ENCODE data around the gene DLG2.

Gene DLG2

GRCh38 chr11:84518631-84519183 is 1108.4 kb downstream of the DLG2 start:
- in situ Hi-C loops (cut with MboI; ENCODE audit: low sequenced_read_pairs, unreplicated experiment) = no loop called here
- DNase-seq (ENCODE audit: low spot score) = no peak
- TF ChIP-seq CTCF (IDR thresholded peaks at IDR 0.05; ENCODE audit: borderline replicate concordance, control extremely low read depth, extremely low read depth, insufficient read depth, missing control alignments) = no peak

GRCh38 chr11:84514436-84514835 is 1112.7 kb downstream of the DLG2 start:
- TF ChIP-seq CTCF (IDR thresholded peaks at IDR 0.05; ENCODE audit: borderline replicate concordance, control extremely low read depth, extremely low read depth, insufficient read depth, missing control alignments) = no peak
- no peak for DNase-seq (ENCODE audit: low spot score)
- in situ Hi-C loops (cut with MboI; ENCODE audit: low sequenced_read_pairs, unreplicated experiment) = no loop called here

GRCh38 chr11:84503503-84503902 is 1123.6 kb downstream of the DLG2 start:
- no peak for TF ChIP-seq CTCF (IDR thresholded peaks at IDR 0.05; ENCODE audit: borderline replicate concordance, control extremely low read depth, extremely low read depth, insufficient read depth, missing control alignments)
- DNase-seq (ENCODE audit: low spot score) = no peak
- in situ Hi-C loops (cut with MboI; ENCODE audit: low sequenced_read_pairs, unreplicated experiment) = no loop called here

- no peak for DNase-seq (ENCODE audit: low spot score)
- no peak for TF ChIP-seq CTCF (IDR thresholded peaks at IDR 0.05; ENCODE audit: borderline replicate concordance, control extremely low read depth, extremely low read depth, insufficient read depth, missing control alignments)
- in situ Hi-C loops (cut with MboI; ENCODE audit: low sequenced_read_pairs, unreplicated experiment) = no loop called here
These were observed 1125.4 kb downstream of the DLG2 start for GRCh38 chr11:84501750-84502149.

GRCh38 chr11:84497981-84498411 is 1129.1 kb downstream of the DLG2 start:
- TF ChIP-seq CTCF (IDR thresholded peaks at IDR 0.05; ENCODE audit: borderline replicate concordance, control extremely low read depth, extremely low read depth, insufficient read depth, missing control alignments) = no peak
- no peak for DNase-seq (ENCODE audit: low spot score)
- in situ Hi-C loops (cut with MboI; ENCODE audit: low sequenced_read_pairs, unreplicated experiment) = no loop called here

- no peak for DNase-seq (ENCODE audit: low spot score)
- no peak for TF ChIP-seq CTCF (IDR thresholded peaks at IDR 0.05; ENCODE audit: borderline replicate concordance, control extremely low read depth, extremely low read depth, insufficient read depth, missing control alignments)
- in situ Hi-C loops (cut with MboI; ENCODE audit: low sequenced_read_pairs, unreplicated experiment) = no loop called here
These were observed 1130.0 kb downstream of the DLG2 start for GRCh38 chr11:84497181-84497580.
